HepG2 (cell line): ENCODE data around the gene FAT2.

Source experiments
- CTCF ChIP-seq: sonication (generic); formaldehyde crosslinking; IDR thresholded peaks from 2 replicates; pipeline ENCODE4 v1.5.0; 2020; ENCODE audit warnings: mild to moderate bottlenecking, missing genetic modification reagents, moderate library complexity
- KDM1A ChIP-seq: IDR thresholded peaks from 2 replicates; pipeline ENCODE4 v1.6.1; 2016; ENCODE audit warnings: missing compliant biosample characterization
- MAX ChIP-seq: IDR thresholded peaks from 2 replicates; pipeline ENCODE4 v1.6.1; 2012; ENCODE audit warnings: inconsistent platforms

- no peak for TF ChIP-seq MAX
- TF ChIP-seq CTCF = no peak
- no peak for TF ChIP-seq KDM1A (CRISPR knock-in tag)
Observed at GRCh38 chr5:151570058-151570457, 21.1 kb downstream of the FAT2 start.
